GM18517 (cell line): ENCODE measurements around the gene RBM33.
"Not testable (repeated sequence)": the region's sequence is repeated elsewhere in the genome, so short reads cannot be mapped to it uniquely, and the experiment has no call there.

Experiments used
- ATAC-seq: cut with Tn5 transposase; IDR thresholded peaks from one replicate; pipeline ENCODE4 v1.9.1; 2021; ENCODE audit warnings: mild to moderate bottlenecking, moderate library complexity; ENCODE audit not compliant: unreplicated experiment

The RBM33 gene, protein sequence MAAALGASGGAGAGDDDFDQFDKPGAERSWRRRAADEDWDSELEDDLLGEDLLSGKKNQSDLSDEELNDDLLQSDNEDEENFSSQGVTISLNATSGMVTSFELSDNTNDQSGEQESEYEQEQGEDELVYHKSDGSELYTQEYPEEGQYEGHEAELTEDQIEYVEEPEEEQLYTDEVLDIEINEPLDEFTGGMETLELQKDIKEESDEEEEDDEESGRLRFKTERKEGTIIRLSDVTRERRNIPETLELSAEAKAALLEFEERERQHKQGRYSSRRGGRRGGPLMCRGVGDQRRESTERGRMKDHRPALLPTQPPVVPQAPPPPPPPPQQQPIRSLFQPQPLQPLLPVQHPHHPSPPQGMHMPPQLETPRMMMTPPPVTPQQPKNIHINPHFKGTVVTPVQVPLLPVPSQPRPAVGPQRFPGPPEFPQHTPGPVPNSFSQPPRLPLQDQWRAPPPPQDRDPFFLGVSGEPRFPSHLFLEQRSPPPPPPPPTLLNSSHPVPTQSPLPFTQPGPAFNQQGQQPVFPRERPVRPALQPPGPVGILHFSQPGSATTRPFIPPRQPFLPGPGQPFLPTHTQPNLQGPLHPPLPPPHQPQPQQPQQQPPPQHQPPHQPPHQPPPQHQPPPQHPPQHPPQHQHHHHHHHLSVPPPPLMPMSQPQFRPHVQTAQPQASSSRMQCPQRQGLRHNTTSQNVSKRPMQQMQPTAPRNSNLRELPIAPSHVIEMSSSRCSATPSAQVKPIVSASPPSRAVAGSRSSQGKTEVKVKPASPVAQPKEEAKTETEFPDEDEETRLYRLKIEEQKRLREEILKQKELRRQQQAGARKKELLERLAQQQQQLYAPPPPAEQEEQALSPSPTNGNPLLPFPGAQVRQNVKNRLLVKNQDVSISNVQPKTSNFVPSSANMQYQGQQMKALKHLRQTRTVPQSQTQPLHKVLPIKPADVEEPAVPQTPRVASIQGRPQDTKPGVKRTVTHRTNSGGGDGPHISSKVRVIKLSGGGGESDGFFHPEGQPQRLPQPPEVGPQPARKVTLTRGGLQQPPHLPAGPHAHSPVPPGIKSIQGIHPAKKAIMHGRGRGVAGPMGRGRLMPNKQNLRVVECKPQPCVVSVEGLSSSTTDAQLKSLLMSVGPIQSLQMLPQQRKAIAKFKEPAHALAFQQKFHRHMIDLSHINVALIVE

DNA sequence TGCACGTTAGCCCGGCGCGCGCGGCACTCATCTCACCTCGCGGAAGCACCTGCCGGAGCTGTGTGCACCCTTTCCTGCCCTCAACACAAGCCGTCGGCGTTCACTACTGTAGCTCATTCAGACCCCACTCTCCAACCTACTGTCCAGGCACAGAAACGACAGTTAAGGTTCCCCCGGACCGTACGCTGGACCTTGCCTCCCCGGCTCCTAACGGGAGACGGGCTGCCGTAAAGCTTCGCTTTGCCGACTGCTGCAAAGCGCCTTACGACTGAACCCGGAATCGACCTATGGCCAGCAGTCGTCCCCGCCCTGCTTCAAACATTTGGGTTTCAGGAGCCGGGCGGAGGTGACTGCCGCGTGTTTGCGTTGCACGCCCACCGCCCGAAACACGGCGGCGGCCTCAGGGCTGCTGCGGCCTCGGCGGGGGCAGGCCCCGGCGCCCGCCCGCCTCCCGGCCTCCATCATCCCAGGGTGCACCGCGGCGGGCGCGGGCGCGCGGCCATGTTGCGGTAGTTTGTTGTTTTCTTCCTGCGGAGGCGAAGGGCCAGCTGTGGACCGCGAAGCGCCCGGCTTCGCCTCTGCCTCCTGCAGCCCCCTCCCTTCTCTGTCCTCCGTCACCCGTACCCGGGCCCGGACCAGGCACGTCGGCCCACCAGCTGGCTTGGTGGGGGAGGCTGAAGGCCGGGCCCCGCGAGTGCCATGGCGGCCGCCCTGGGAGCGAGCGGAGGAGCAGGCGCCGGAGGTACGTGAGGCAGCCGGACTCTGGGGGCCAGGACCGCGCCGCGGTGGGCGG lies at the start of gene RBM33:
RBM33 (plus strand) TSS at position 484 of the 793 bp plus-strand sequence; CDS start at position 700, 216 bp downstream.
- ATAC-seq: peak; percentile 79

DNA sequence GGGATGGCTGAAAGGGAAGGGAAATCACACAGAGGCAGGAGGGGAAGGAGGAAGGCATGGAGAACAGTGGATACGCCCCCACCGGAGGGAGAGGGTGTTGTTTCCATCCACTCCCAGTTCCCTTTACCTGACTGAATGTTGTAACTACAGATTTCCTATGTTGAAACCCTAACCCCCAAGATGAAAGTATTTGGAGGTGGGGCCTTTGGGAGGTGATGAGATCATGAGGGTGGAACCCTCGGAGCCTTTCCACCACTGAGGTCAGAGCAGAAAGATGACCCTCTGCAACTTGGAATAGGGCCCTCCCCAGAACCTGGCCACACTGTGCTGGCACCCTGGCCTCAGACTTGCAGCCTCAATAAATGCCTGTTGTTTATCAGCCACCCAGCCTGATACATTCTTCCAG lies 49.5 kb upstream of the RBM33 start:
- ATAC-seq: no peak

DNA sequence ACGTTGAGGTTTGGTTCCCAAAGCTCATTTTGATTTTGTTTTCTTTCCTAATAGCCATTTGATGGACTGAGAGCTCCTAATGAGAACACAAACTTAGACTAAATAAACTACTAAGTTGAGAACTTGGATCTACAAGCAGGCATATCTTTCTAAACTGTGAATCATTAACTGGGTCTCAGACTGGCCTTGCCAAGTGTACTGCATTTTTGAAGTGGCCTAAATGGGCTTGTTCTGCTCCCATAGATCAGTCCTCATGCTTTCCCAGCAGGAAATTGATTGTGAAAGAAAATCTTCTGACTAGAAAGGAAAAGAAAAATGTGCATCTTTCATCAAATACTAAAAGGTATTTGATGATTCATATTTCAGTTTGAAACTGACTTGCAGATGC lies 46.7 kb upstream of the RBM33 start:
- ATAC-seq: no peak

DNA sequence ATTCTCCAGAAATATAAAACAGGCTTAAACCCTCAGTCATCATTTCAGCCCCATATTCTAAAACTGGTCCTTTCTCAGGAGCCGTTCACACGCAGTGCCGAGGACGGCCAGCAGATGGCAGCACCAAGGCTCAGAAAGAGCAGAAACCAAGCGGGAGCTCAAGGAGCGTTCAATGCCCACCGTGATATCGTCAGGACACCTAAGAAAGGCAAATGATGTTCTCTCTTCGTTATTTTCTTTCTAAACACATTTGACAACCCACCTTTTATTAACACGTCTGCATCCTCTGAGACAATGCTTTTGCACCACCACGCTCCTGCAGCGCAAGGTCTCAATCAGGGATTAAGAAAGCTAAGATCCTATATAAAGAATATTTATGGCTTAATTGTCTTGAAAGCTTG lies 45.7 kb upstream of the RBM33 start:
- peak; percentile 92 for ATAC-seq

DNA sequence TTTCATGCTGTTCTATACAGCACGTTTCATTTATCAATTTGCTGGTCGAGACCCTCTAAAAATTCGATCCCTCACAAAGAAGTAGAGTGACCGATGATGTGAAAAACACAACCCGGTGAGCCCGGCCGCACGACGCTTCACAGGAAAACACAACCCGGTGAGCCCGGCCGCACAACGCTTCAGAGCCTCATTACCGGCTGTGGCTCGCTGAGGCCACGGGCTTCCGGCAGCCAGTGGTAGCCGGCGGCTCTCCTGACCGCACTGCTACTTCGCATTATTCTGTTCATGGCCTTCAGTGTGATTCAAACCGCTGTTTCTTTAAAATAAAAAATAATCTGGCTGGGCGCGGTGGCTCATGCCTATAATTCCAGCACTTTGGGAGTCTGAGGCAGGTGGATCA lies 42.3 kb upstream of the RBM33 start:
- ATAC-seq: no peak

DNA sequence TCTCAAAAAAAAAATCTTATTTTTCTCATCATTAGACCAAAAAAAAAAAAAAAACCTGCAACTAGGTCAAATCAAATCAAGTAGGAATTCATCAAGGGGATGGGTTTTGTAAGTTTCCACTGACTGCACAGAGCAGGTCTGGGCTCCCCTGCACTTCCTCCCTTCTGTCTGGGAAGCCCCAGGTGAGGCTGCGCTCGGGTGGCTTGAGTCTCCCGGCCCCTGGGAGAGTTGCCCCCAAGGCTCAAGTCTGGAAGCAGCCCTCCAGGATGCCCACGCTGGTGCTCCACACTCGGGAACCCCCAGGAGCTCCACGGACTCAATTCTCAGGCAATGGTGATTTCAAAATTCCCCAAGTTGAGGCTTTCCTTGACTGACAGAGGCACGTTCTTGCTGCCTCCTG lies 41.7 kb upstream of the RBM33 start:
- no peak for ATAC-seq

DNA sequence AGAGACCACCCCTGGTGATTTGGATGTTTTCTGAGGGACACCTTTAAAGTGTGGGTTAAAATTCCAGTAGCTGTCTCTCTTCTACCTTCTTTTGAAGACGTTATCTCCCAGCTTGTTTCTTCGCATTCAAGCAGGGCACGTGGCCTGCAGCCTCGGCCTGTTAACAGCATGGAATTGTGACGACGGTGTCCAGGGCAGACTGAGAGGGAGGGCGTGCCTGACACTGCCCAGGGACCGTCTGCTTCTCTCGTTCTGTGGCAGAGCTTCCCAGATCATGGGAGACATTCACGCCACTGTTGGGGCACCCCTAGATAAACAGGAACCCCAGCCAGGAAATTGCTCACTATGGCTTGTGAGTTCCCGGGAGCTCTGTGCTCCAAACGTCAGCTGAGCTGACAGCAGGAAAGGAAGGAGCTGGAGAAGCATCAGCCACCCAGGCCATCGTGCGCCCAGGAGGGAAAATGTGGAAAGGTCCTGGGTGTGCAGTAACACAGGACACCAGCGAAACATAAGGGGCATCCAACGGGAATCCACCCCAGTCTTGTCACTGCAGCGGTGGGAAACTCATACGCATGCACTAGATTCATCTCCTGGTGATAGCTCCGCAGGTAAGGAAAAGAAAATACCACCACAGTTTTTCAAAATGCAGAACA lies 41.1 kb upstream of the RBM33 start:
- no peak for ATAC-seq

DNA sequence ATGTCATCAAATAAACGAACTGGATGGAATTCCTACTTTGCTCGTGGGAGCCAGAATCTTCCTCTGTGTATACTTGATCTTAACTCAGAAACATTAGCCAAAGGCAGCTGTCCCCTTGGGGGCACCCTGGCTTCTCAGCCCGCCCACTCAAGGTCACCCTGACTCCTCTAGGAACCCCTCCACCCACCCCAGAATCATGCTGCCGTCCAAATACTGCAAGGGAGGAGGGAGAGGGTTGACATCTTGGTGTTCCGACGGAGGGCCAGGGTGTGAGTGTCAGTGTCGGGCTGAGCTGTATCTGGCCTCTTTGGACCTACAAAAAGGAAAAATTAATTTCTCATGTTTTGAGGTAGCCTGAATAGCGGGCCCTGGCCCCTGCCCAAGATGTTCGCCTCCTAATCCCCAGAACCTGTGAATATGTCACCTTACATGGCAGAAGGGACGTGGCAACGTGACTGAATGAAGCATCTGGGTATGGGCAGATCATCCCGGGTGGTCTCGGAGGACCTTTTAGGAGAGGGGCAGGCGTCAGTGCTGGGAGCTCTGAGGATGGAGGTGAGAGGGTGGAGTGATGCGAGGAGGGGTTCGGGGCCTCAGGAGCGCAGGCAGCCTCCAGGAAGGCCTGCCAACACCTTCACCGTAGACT lies 40.5 kb upstream of the RBM33 start:
- ATAC-seq: no peak

DNA sequence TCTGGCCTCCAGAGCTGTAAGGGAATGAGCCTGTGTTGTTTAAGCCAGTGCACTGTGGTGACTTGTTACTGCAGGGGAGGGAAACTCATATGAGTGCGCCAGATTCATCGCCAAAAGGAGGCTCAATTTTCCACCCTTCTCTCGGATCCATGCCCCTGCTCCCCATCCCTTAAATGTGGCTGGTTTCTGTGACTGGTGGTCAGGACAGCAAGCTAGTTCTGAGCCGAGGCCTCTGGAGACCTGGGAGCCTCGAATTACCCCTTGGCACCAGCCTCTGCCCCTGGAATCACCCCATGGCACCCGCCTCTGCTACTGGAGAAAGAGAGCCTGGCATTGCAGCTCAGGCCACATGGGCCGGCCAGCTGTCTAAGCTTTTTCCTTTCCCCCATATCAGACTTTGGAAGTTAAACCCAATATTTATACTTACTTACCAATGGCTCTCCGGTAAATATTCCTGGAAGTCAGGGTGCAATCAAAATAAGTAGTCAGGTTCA lies 39.9 kb upstream of the RBM33 start:
- no peak for ATAC-seq

DNA sequence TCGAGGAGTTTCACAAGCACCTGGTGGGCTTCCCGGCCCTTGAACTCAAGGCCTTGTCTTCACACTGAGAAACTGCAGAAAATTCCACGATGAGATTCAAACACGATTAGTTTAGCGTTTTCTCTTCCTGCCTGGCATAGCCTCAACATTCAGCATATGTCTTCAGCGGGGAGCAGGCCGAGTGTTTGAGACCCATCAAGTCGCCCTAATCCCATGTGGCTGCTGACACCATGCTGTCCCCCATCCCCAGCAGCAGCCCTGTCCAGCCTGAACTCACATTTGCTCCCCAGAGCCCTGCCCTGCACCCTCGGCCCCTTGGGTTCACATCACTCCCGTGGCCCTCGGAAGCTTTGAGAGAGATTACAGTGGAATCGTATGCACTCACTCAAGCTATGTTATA lies 35.3 kb upstream of the RBM33 start:
- ATAC-seq: no peak

DNA sequence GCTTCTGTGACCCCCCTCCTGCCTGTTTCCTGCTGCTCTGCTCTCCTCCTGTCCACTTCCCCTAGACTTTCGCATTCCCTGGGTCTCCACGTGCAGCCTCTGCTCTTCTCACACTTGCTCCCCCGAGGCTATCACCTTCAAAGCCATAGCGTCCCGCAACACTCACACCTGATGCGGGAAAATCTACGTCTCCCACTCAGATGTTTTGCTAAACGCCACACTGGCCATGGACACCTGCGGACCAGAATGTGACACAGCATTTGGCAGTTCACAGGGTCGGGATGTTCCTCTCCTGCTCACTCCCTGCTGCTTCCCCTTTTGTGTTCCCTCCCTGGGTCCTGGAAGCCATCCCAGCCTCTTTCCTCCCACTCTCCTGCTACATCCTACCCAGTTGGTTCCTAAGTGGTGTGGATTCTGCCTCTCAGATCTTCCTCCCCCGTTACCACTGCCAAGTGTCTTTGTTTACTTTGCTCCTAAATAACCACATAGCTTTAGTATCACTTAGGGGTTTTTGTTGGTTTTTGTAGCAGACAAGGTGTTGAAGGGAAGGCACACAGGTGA lies 33.7 kb upstream of the RBM33 start:
- no peak for ATAC-seq

DNA sequence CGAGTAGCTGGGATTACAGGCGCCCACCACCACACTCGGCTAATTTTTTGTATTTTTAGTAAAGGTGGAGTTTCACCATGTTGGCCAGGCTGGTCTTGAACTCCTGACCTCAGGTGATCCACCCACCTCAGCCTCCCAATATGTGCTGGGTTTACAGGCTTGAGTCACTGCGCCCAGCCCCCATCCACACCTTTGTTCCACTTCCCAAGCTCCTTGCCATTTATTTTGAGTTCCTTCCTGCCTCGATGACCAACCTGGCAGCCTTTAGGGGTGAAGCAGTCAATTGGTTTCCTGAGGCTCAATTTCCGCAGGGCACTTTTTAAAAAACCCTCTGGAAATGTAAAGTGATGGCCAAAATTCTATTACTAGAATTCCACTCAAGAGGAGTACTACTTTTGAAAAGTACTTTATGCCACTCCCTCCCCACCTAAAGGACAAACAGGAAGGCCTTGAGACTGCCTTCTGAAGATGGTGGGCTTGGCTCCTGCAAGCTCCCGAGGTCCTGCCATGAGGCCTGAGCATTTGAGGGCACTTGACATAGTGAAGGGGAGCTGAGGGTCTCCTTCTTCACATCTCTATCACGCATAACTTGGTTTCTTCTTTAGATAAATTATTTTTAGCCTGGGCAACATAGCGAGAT lies 32.5 kb upstream of the RBM33 start:
- no peak for ATAC-seq

DNA sequence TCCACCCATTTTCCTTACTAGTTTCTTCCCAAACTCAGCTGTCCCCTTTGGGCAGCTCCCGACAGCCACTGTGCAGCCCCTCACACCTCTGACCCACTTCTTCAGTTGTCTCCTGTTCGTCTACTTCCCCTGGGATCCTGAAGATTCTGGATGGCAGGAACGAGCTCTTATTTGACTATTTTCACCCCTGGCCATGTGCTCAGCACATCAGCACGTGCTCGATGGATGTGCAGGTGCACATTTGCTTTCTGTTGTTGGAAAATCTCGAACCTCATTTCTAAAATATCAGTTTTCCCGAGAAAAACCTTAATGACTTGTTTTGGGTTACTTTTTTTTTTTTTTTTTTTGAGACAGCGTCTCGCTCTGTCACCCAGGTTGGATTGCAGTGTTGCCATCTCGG lies 31.8 kb upstream of the RBM33 start:
- ATAC-seq: no peak

DNA sequence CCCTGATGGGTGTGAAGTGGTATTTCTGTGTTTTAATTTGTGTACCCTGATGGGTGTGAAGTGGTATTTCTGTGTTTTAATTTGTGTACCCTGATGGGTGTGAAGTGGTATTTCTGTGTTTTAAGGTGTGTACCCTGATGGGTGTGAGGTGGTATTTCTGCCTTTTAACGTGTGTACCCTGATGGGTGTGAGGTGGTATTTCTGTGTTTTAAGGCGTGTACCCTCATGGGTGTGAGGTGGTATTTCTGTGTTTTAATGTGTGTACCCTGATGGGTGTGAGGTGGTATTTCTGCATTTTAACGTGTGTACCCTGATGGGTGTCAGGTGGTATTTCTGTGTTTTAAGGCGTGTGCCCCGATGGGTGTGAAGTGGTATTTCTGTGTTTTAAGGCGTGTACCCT lies 29.4 kb upstream of the RBM33 start:
- not testable (repeated sequence) for ATAC-seq

DNA sequence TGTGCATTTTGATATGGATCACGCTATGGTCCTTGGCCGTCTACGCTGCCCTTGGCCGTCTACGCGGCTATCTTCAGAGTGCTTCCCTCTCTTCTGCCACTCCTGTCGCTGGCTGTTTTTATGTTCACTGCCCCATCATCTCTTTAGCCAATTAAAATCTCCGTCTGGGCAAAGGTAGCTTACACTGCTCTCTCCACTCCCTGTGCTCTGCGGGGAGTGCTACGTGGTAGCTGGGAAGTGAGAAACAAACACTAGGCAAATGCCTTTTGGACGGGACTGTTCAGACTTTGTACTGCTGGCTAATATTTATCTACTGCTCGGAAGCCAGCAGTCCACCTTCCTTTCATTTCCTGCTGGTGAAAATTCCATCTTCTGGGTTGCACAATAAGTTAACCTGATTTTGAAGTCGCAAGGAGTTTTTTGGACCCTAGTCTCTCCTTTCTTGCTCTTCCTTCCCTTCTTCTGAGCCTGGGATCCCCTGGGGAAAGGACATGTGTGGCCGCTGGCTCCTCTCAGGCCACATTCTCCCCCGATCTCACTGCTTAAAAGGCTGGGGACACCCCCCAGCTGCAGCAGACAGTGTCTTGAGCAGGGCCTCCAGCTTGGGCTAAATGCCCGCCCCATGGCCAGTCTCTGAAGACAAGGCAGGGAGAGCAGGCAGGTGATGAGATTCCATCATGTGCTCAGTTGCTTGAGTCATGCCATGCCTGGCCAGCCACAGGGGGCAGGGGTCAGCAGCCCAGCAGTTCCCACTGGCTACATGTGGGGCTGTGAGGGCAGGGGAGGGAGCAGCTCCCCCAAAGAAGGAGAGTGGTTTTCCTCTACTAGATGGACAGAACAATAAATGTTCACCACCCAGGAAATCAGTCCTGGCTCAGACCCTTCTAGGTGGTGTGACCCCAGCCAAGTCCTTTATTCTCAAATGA lies 25.5 kb upstream of the RBM33 start:
- ATAC-seq: no peak

DNA sequence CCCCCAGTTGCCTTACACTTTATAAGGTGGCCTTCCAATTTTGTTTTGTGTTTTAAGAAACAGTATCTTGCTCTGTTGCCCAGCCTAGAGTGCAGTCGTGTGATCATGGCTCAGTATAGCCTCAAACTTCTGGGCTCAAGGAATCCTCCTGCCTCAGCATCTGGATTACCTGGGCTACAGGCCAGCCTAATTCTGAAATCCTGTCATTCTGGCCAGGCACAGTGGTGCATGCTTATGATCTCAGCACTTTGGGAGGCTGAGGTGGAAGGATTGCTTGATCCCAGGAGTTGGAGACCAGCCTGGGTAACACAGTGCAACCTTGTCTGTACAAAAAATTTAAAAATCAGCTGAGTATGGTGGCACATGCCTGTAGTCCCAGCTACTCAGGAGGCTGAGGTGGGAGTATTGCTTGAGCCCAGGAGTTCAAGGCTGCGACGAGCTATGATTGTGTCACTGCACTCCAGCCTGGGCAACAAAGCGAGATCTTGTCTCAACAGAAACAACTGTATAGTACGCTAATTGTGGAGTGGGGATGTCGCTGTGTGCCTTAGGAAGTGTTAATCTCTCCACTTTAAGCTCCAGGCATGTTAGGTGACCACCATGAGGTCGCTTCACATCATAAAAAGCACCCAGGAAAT lies 24.7 kb upstream of the RBM33 start:
- ATAC-seq: no peak

DNA sequence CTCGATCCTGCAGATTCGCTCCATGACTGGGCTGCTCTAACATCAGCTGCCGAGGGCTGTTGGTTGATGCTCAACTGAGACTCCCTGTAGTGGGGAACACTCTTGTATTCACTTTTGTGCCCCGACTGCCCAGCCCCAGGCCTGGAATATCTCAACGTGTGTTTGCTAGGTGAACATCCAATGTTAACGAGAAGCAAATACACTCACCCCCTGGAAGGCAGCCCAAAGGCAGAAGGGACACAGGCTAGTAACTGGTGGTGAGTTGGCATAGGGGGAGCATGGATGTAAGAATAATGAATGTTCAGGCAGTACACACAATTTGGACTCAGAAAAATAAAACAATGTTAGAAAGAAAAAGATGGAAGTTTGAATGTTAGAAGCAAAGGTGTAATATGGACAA lies 24.0 kb upstream of the RBM33 start:
- no peak for ATAC-seq
